PC-9 (cell line): Measurements from ENCODE around the gene SPTBN5. TPM values are rescaled to one million over a fixed set of nuclear protein-coding genes. Genes with fewer than 3 reads are reported as not detected.

Source experiments
- BruUV-seq: library from RNA; stranded (reverse); fragments of 400-500 nt; replicated peaks from 2 replicates; lab custom pipeline; 2021; lab: Mats Ljungman, UMichigan
- CTCF ChIA-PET: fragments of 300-600 bp; sonication (Branson Sonifier 250); formaldehyde crosslinking; loops from one replicate; lab custom pipeline; 2022; ENCODE audit warnings: antibody characterized with exemption; lab: Charles Lee
- POLR2A ChIA-PET: fragments of 300-600 bp; sonication (Branson Sonifier 250); formaldehyde crosslinking; loops from one replicate; lab custom pipeline; 2022; ENCODE audit warnings: antibody characterized with exemption; ENCODE audit not compliant: unreplicated experiment; lab: Charles Lee
- DNase-seq, 2 experiments: peaks; one replicate each; pipeline versions ENCODE4 v3.0.0 to v3.0.0-alpha.2; 2015 to 2022; ENCODE audit warnings: mixed read lengths in 1 of 2
- H2AFZ ChIP-seq: fragments of 200-600 bp; sonication (generic); 2 replicates; pipeline ENCODE4 v1.8.1; 2017; ENCODE audit warnings: antibody characterized with exemption
- H3F3A ChIP-seq: fragments of 200-600 bp; sonication (generic); 2 replicates; pipeline ENCODE4 v1.8.1; 2017; ENCODE audit warnings: antibody characterized with exemption, mild to moderate bottlenecking, low read depth; ENCODE audit not compliant: insufficient read depth
- H3K27ac ChIP-seq: fragments of 200-600 bp; sonication (generic); 2 replicates; pipeline ENCODE4 v1.6.1; 2016; ENCODE audit warnings: mixed run types
- H3K27me3 ChIP-seq: fragments of 200-600 bp; sonication (generic); 2 replicates; pipeline ENCODE4 v1.6.1; 2016; ENCODE audit warnings: low read depth, mixed run types; ENCODE audit not compliant: insufficient read depth
- H3K36me3 ChIP-seq: fragments of 200-600 bp; sonication (generic); 2 replicates; pipeline ENCODE4 v1.6.1; 2016; ENCODE audit warnings: low read depth, mixed run types
- H3K4me1 ChIP-seq: fragments of 200-600 bp; sonication (generic); replicated peaks from 2 replicates; pipeline ENCODE4 v1.6.1; 2016; ENCODE audit warnings: mixed run types; ENCODE audit not compliant: insufficient read depth
- H3K4me2 ChIP-seq: fragments of 200-600 bp; sonication (generic); 2 replicates; pipeline ENCODE4 v1.6.1; 2017; ENCODE audit warnings: mixed run types
- H3K4me3 ChIP-seq: fragments of 200-600 bp; sonication (generic); 2 replicates; pipeline ENCODE4 v1.6.1; 2016; ENCODE audit warnings: mixed run types
- H3K79me2 ChIP-seq: fragments of 200-600 bp; sonication (generic); 2 replicates; pipeline ENCODE4 v1.6.1; 2017; ENCODE audit warnings: low read depth, mixed run types
- H3K9me2 ChIP-seq: fragments of 200-600 bp; sonication (generic); 2 replicates; pipeline ENCODE4 v1.8.1; 2017; ENCODE audit warnings: mild to moderate bottlenecking; ENCODE audit not compliant: insufficient read depth
- H3K9me3 ChIP-seq: fragments of 200-600 bp; sonication (generic); 2 replicates; pipeline ENCODE4 v1.8.1; 2016; ENCODE audit warnings: low read depth; ENCODE audit not compliant: insufficient read depth
- H4K20me1 ChIP-seq: fragments of 200-600 bp; sonication (generic); 2 replicates; pipeline ENCODE4 v1.8.1; 2017; ENCODE audit not compliant: insufficient read depth
- EZH2 ChIP-seq: fragments of 200-600 bp; sonication (generic); IDR thresholded peaks from 2 replicates; pipeline ENCODE4 v1.8.0; 2017; ENCODE audit warnings: antibody characterized with exemption, low read depth
- intact Hi-C: fragments of 100-400 bp; cut with micrococcal nuclease; formaldehyde crosslinking; loops from one replicate; pipeline ENCODE4 v1.10.0; 2022; ENCODE audit not compliant: unreplicated experiment
- total RNA-seq: library from RNA; stranded (reverse); gene quantifications from 2 replicates; pipeline ENCODE4 v1.2.3, GENCODE V29; 2021
- TF ChIP-seq, protein P1 (sequence below): fragments of 200-600 bp; sonication (generic); conservative IDR thresholded peaks from 2 replicates; pipeline ENCODE4 v1.6.1; 2017; ENCODE audit warnings: mixed run types, antibody characterized with exemption, mild to moderate bottlenecking, moderate library complexity

The SPTBN5 gene
- total RNA-seq, 1 experiment from 2014 or later: 2.6 TPM

GRCh38 chr15:41903782-41904181, 9.9 kb upstream of the SPTBN5 start:
- ChIA-PET POLR2A (no interaction called here), CTCF (interaction anchor here (1.2 to 1.5 kb wide), 3 partner anchors 81 to 132 kb away, joined by 4 to 16 read pairs (median 4); partner anchors contain the start of gene MAPKBP1)
- no peaks in the 10 kb centered on the region for H3K36me3 ChIP-seq
- intact Hi-C loops: loop anchor here (1.0 to 10.0 kb wide), 5 partner anchors 75 to 438 kb away; partner anchors contain the start of gene JMJD7
- BruUV-seq: no TSS peak
- 0 out of 2 replicates have a peak, but pooled peaks cover 6% of the 10 kb centered on the region for H4K20me1 ChIP-seq
- TF ChIP-seq, protein P1, sequence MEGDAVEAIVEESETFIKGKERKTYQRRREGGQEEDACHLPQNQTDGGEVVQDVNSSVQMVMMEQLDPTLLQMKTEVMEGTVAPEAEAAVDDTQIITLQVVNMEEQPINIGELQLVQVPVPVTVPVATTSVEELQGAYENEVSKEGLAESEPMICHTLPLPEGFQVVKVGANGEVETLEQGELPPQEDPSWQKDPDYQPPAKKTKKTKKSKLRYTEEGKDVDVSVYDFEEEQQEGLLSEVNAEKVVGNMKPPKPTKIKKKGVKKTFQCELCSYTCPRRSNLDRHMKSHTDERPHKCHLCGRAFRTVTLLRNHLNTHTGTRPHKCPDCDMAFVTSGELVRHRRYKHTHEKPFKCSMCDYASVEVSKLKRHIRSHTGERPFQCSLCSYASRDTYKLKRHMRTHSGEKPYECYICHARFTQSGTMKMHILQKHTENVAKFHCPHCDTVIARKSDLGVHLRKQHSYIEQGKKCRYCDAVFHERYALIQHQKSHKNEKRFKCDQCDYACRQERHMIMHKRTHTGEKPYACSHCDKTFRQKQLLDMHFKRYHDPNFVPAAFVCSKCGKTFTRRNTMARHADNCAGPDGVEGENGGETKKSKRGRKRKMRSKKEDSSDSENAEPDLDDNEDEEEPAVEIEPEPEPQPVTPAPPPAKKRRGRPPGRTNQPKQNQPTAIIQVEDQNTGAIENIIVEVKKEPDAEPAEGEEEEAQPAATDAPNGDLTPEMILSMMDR: no peak
- no peak for TF ChIP-seq EZH2
- no peak overlapping the region for H3K27ac ChIP-seq
- H3K27me3 ChIP-seq: no peaks in the 10 kb centered on the region
- no peaks in the 10 kb centered on the region for H3K9me3 ChIP-seq
- no peaks in the 10 kb centered on the region for H3K79me2 ChIP-seq
- H3K9me2 ChIP-seq: no peaks in the 10 kb centered on the region
- no peak overlapping the region for H3K4me3 ChIP-seq
- H2AFZ ChIP-seq: no peak overlapping the region
- no peak overlapping the region for H3K4me2 ChIP-seq
- H3F3A ChIP-seq: no peaks in the 10 kb centered on the region
- no peaks in the 10 kb centered on the region for H3K4me1 ChIP-seq
- no peak for DNase-seq

DNA sequence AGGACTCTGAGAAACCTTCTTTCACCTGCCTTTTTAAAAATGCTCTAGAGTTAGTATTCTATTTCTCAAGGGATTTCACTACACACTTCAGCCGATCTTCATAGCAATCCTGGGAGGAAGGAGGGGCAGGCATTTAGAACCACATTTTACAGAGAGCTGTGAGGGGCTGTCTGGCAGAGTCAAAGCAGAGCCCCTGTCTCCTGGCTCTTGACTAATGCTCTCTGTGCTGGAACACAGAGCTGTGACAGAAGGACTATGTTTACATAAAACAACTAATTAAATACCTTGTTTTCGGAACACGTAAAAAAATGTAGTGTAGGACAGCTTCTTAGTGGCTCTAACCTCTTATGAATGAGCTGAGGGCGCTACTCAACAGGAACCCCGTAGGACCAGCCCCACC, 7.6 kb upstream of the SPTBN5 start:
- CTCF ChIA-PET: no interaction called here

DNA sequence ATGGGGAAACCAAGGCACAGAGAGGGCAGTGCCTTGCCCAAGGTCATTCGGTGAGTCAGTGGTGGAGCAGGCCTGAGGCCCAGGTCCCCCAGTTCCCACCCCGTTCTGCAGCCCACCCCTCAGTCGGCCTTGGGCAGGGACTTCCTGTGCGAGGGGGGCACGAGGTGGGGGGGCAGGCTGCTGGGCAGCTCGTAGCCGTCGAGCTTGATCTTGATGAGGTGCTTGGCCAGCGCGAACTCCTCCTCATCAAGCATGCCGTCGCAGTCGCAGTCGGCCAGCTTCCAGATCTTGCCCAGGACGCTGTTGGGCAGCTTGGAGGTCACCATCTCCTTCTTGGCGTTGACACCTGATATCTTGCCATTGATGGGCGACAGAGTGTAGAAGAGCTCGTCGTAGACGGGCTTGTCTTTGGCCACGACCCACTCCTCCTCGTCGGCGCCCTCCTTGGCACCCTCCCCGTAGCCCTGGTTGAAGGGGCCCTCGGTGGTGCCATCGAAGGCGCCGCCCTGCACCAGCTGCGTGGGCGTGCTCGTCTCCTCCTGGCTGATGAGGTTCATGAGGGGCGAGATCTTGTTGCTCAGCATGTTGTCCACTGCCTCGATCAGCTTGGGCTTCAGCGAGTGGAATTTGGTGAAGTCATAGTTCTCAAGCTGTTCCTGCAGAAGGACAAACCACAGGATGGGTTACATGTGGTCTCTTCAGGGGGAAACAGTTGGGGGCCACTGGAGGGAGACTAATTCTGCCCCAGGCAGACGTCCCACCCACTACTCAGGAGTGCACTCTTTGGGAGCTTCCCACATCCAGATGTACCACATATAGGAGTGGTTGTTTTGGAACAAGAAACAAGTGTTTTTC, 6.9 kb upstream of the SPTBN5 start:
- Histone ChIP-seq H3K27ac (no peak overlapping the region), H3K27me3 (no peaks in the 10 kb centered on the region), H3K4me3 (no peak overlapping the region), H3F3A (no peaks in the 10 kb centered on the region), H3K4me2 (no peak overlapping the region), H2AFZ (no peak overlapping the region), H4K20me1 (0 out of 2 replicates have a peak, but pooled peaks cover 6% of the 10 kb centered on the region), H3K36me3 (no peaks in the 10 kb centered on the region), H3K79me2 (no peaks in the 10 kb centered on the region), H3K9me3 (no peaks in the 10 kb centered on the region), H3K9me2 (no peaks in the 10 kb centered on the region), H3K4me1 (no peaks in the 10 kb centered on the region)
- ChIA-PET CTCF (no interaction called here), POLR2A (interaction anchor here (0.5 kb wide), 1 partner anchor 433 kb away, joined by 5 read pairs; no protein-coding TSS in a partner anchor)
- no peak for DNase-seq
- no TSS peak for BruUV-seq
- TF ChIP-seq, protein P1: no peak
- no peak for TF ChIP-seq EZH2
- intact Hi-C loops: loop anchor here (10.0 kb wide), 1 partner anchor 316 kb away; no protein-coding TSS in a partner anchor

More for the DNA sequence above, 7.6 kb upstream of the SPTBN5 start:
- Histone ChIP-seq H3K27ac (no peak overlapping the region), H3K9me2 (no peaks in the 10 kb centered on the region), H2AFZ (no peak overlapping the region), H3K9me3 (no peaks in the 10 kb centered on the region), H3K36me3 (no peaks in the 10 kb centered on the region), H4K20me1 (0 out of 2 replicates have a peak, but pooled peaks cover 6% of the 10 kb centered on the region), H3K4me3 (no peak overlapping the region), H3F3A (no peaks in the 10 kb centered on the region), H3K4me2 (no peak overlapping the region), H3K4me1 (no peaks in the 10 kb centered on the region), H3K79me2 (no peaks in the 10 kb centered on the region), H3K27me3 (no peaks in the 10 kb centered on the region)
- no peak for DNase-seq
- BruUV-seq: no TSS peak
- intact Hi-C loops: loop anchor here (10.0 kb wide), 1 partner anchor 317 kb away; no protein-coding TSS in a partner anchor
- TF ChIP-seq, protein P1: no peak
- TF ChIP-seq EZH2: no peak
- POLR2A ChIA-PET: no interaction called here
